Erythroblast (primary cell): Measurements from ENCODE around the gene MRPS18C.

Source experiments
- GATA1 ChIP-seq: IDR thresholded peaks from 2 replicates; pipeline ENCODE4 v1.6.1; 2011; ENCODE audit warnings: low read depth, mild to moderate bottlenecking, control low read depth, low read length, moderate library complexity
- POLR2A ChIP-seq: IDR thresholded peaks from 2 replicates; pipeline ENCODE4 v1.6.1; 2011; ENCODE audit warnings: mild to moderate bottlenecking, low read length

- TF ChIP-seq POLR2A = no peak
- no peak for TF ChIP-seq GATA1
Observed at GRCh38 chr4:83436680-83437079, 19.2 kb upstream of the MRPS18C start.
